C4-2B (cell line): ENCODE measurements around the gene LETM1.

Experiments used
- H3K27ac ChIP-seq: fragments of 450-650 bp; 2 replicates; pipeline ENCODE4 v1.5.1; 2017
- CTCF ChIP-seq: fragments of 450-650 bp; conservative IDR thresholded peaks from 2 replicates; pipeline ENCODE4 v1.5.1; 2017; ENCODE audit warnings: mild to moderate bottlenecking
- ZFX ChIP-seq: fragments of 450-650 bp; IDR thresholded peaks from 2 replicates; pipeline ENCODE4 v1.6.1; 2017

LETM1 gene

GRCh38 chr4:1784789-1785591, 71.0 kb downstream of the LETM1 start:
- no peak for TF ChIP-seq CTCF
- TF ChIP-seq ZFX: no peak
- no peak overlapping the region for H3K27ac ChIP-seq

- no peak for TF ChIP-seq ZFX
- no peak for TF ChIP-seq CTCF
- no peak overlapping the region for H3K27ac ChIP-seq
Measured at GRCh38 chr4:1784395-1784788, 71.6 kb downstream of the LETM1 start.

GRCh38 chr4:1783970-1784369, 72.0 kb downstream of the LETM1 start:
- TF ChIP-seq CTCF (no peak), ZFX (no peak)
- no peak overlapping the region for H3K27ac ChIP-seq

- no peak overlapping the region for H3K27ac ChIP-seq
- TF ChIP-seq ZFX (no peak), CTCF (no peak)
Measured at GRCh38 chr4:1783015-1783414, 72.9 kb downstream of the LETM1 start.

- no peak overlapping the region for H3K27ac ChIP-seq
- TF ChIP-seq CTCF: no peak
- no peak for TF ChIP-seq ZFX
Measured at GRCh38 chr4:1780435-1780834, 75.5 kb downstream of the LETM1 start.

- H3K27ac ChIP-seq: no peak overlapping the region
- TF ChIP-seq ZFX (no peak), CTCF (no peak)
Measured at GRCh38 chr4:1779588-1780382, 76.2 kb downstream of the LETM1 start.
